IMR-90 (cell line): ENCODE measurements around the gene CAPN7. TPM values are rescaled to one million over a fixed set of nuclear protein-coding genes. Genes with fewer than 3 reads are reported as not detected.

Experiments
- ATAC-seq: fragments of 200-7000 bp; cut with Tn5 transposase; 2 replicates; pipeline ENCODE4 v1.9.1; 2020; ENCODE audit warnings: low read depth, mild to moderate bottlenecking, moderate library complexity
- BruUV-seq: library from RNA; stranded (reverse); fragments of 400-500 nt; replicated peaks from 2 replicates; lab custom pipeline; 2021; lab: Mats Ljungman, UMichigan
- CTCF ChIA-PET: fragments of 300-600 bp; formaldehyde crosslinking; extraction: SDS; loops from one replicate; lab custom pipeline; 2021; ENCODE audit warnings: antibody characterized with exemption; lab: Yijun Ruan, JAX
- POLR2A ChIA-PET: fragments of 300-600 bp; sonication (Branson Sonifier 250); formaldehyde crosslinking; loops from one replicate; lab custom pipeline; 2022; ENCODE audit warnings: antibody characterized with exemption; ENCODE audit not compliant: unreplicated experiment; lab: Charles Lee
- DNase-seq: peaks from one replicate; pipeline ENCODE4 v3.0.0; 2013
- H2AFZ ChIP-seq: replicated peaks from 2 replicates; pipeline ENCODE3; 2013; ENCODE audit warnings: low read length, mild to moderate bottlenecking; ENCODE audit not compliant: poor library complexity
- H2AK5ac ChIP-seq: 2 replicates; pipeline ENCODE4 v1.6.1; 2013; ENCODE audit warnings: low read depth, low read length, inconsistent platforms
- H2AK9ac ChIP-seq: replicated peaks from 2 replicates; pipeline ENCODE3; 2013; ENCODE audit warnings: mild to moderate bottlenecking, low read depth, low read length, moderate library complexity; ENCODE audit not compliant: poor library complexity
- H2BK120ac ChIP-seq: 2 replicates; pipeline ENCODE4 v1.6.1; 2013; ENCODE audit warnings: low read depth, low read length, inconsistent platforms
- H2BK15ac ChIP-seq: 3 replicates; pipeline ENCODE4 v1.6.1; 2013; ENCODE audit warnings: low read depth, low read length, inconsistent platforms
- H2BK20ac ChIP-seq: 2 replicates; pipeline ENCODE4 v1.6.1; 2013; ENCODE audit warnings: low read depth, mild to moderate bottlenecking, inconsistent platforms, low read length, moderate library complexity
- H2BK5ac ChIP-seq: 2 replicates; pipeline ENCODE4 v1.6.1; 2013; ENCODE audit warnings: mild to moderate bottlenecking, low read depth, low read length, inconsistent platforms; ENCODE audit not compliant: poor library complexity, severe bottlenecking
- H3K14ac ChIP-seq: replicated peaks from 2 replicates; pipeline ENCODE4 v1.6.1; 2013; ENCODE audit warnings: low read depth, low read length, inconsistent platforms
- H3K18ac ChIP-seq: 2 replicates; pipeline ENCODE4 v1.6.1; 2013; ENCODE audit warnings: low read depth, low read length, control low read depth
- H3K23ac ChIP-seq: 2 replicates; pipeline ENCODE4 v1.6.1; 2013; ENCODE audit warnings: low read depth, low read length, inconsistent platforms
- H3K27ac ChIP-seq: 2 replicates; pipeline ENCODE4 v1.5.1; 2013; ENCODE audit warnings: mild to moderate bottlenecking, control low read depth, low read length; ENCODE audit not compliant: insufficient read depth
- H3K27me3 ChIP-seq: 2 replicates; pipeline ENCODE4 v1.6.1; 2013; ENCODE audit warnings: low read length; ENCODE audit not compliant: control insufficient read depth, insufficient read depth
- H3K36me3 ChIP-seq: 2 replicates; pipeline ENCODE4 v1.6.1; 2013; ENCODE audit warnings: low read length, mixed read lengths; ENCODE audit not compliant: control insufficient read depth, insufficient read depth
- H3K4ac ChIP-seq: 2 replicates; pipeline ENCODE4 v1.6.1; 2013; ENCODE audit warnings: low read depth, low read length, inconsistent platforms
- H3K4me1 ChIP-seq: 2 replicates; pipeline ENCODE4 v1.6.1; 2013; ENCODE audit warnings: low read length, mixed read lengths; ENCODE audit not compliant: control insufficient read depth, insufficient read depth
- H3K4me2 ChIP-seq: 2 replicates; pipeline ENCODE4 v1.6.1; 2013; ENCODE audit warnings: low read depth, mild to moderate bottlenecking, control low read depth, low read length, moderate library complexity
- H3K4me3 ChIP-seq: 2 replicates; pipeline ENCODE4 v1.5.1; 2013; ENCODE audit warnings: low read depth, mild to moderate bottlenecking, control low read depth, low read length, moderate library complexity; ENCODE audit not compliant: insufficient read depth
- H3K56ac ChIP-seq: 2 replicates; pipeline ENCODE4 v1.6.1; 2013; ENCODE audit warnings: low read length, inconsistent platforms; ENCODE audit not compliant: insufficient read depth; ENCODE audit errors: extremely low read depth
- H3K79me1 ChIP-seq, 2 experiments: 2 replicates each; pipeline ENCODE4 v1.6.1; 2013; ENCODE audit warnings: low read length in 2 of 2, inconsistent platforms in 1 of 2, low read depth in 1 of 2
- H3K9ac ChIP-seq: 2 replicates; pipeline ENCODE4 v1.6.1; 2013; ENCODE audit warnings: low read depth, low read length, control low read depth
- H3K9me1 ChIP-seq: 2 replicates; pipeline ENCODE4 v1.6.1; 2013; ENCODE audit warnings: low read length, inconsistent platforms; ENCODE audit not compliant: insufficient read depth
- H3K9me3 ChIP-seq: 2 replicates; pipeline ENCODE4 v1.6.1; 2013; ENCODE audit warnings: low read length; ENCODE audit not compliant: control insufficient read depth, insufficient read depth
- H4K20me1 ChIP-seq: 2 replicates; pipeline ENCODE4 v1.6.1; 2013; ENCODE audit warnings: low read length, inconsistent platforms; ENCODE audit not compliant: insufficient read depth
- H4K5ac ChIP-seq: 2 replicates; pipeline ENCODE4 v1.6.1; 2013; ENCODE audit warnings: mild to moderate bottlenecking, low read depth, low read length, control low read depth
- H4K8ac ChIP-seq, 2 experiments: 2 replicates each; pipeline ENCODE4 v1.6.1; 2013; ENCODE audit warnings: low read depth in 2 of 2, low read length in 2 of 2, control low read depth in 1 of 2, inconsistent platforms in 1 of 2
- H4K91ac ChIP-seq: 2 replicates; pipeline ENCODE4 v1.6.1; 2013; ENCODE audit warnings: low read depth, low read length, inconsistent platforms; ENCODE audit not compliant: insufficient read depth
- BHLHE40 ChIP-seq: fragments of 150-350 bp; IDR thresholded peaks from 2 replicates; pipeline ENCODE4 v1.6.1; 2016; ENCODE audit warnings: mild to moderate bottlenecking, low read depth, low read length
- CEBPB ChIP-seq: IDR thresholded peaks from 2 replicates; pipeline ENCODE4 v1.6.1; 2012; ENCODE audit warnings: low read depth, low read length, improper control_type of control experiment
- CHD1 ChIP-seq: IDR thresholded peaks from 2 replicates; pipeline ENCODE4 v1.6.1; 2012; ENCODE audit warnings: low read depth, low read length, improper control_type of control experiment
- CTCF ChIP-seq: conservative IDR thresholded peaks from 2 replicates; pipeline ENCODE4 v1.5.1; 2012; ENCODE audit warnings: mild to moderate bottlenecking, low read depth, low read length, improper control_type of control experiment
- ELK1 ChIP-seq: fragments of 150-350 bp; IDR thresholded peaks from 2 replicates; pipeline ENCODE4 v1.6.1; 2016; ENCODE audit warnings: low read depth, mild to moderate bottlenecking, low read length, moderate library complexity, borderline replicate concordance
- FOS ChIP-seq: fragments of 150-350 bp; IDR thresholded peaks from 2 replicates; pipeline ENCODE4 v1.6.1; 2016; ENCODE audit warnings: low read depth, low read length
- MAFK ChIP-seq: IDR thresholded peaks from 2 replicates; pipeline ENCODE4 v1.6.1; 2012; ENCODE audit warnings: low read depth, low read length, improper control_type of control experiment
- MAZ ChIP-seq: IDR thresholded peaks from 2 replicates; pipeline ENCODE4 v1.6.1; 2012; ENCODE audit warnings: low read depth, mild to moderate bottlenecking, low read length, improper control_type of control experiment, moderate library complexity, borderline replicate concordance
- MXI1 ChIP-seq: IDR thresholded peaks from 2 replicates; pipeline ENCODE4 v1.6.1; 2012; ENCODE audit warnings: low read depth, mild to moderate bottlenecking, low read length, moderate library complexity, borderline replicate concordance
- NFE2L2 ChIP-seq: fragments of 150-350 bp; IDR thresholded peaks from 2 replicates; pipeline ENCODE4 v1.6.1; 2016; ENCODE audit warnings: low read depth, mild to moderate bottlenecking, low read length
- POLR2A ChIP-seq: IDR thresholded peaks from 2 replicates; pipeline ENCODE4 v1.6.1; 2012; ENCODE audit warnings: mild to moderate bottlenecking, low read depth, low read length
- RAD21 ChIP-seq: IDR thresholded peaks from 2 replicates; pipeline ENCODE4 v1.6.1; 2012; ENCODE audit warnings: low read length, improper control_type of control experiment
- RCOR1 ChIP-seq: IDR thresholded peaks from 2 replicates; pipeline ENCODE4 v1.6.1; 2012; ENCODE audit warnings: mild to moderate bottlenecking, low read length, improper control_type of control experiment; ENCODE audit not compliant: insufficient replicate concordance
- RFX5 ChIP-seq: IDR thresholded peaks from 2 replicates; pipeline ENCODE4 v1.8.0; 2012; ENCODE audit warnings: low read depth, mild to moderate bottlenecking, low read length, moderate library complexity
- SMC3 ChIP-seq: fragments of 150-350 bp; IDR thresholded peaks from 2 replicates; pipeline ENCODE4 v1.6.1; 2016; ENCODE audit warnings: low read depth, mild to moderate bottlenecking, antibody characterized with exemption, low read length, moderate library complexity
- USF2 ChIP-seq: fragments of 150-350 bp; IDR thresholded peaks from 2 replicates; pipeline ENCODE4 v1.6.1; 2017; ENCODE audit warnings: mild to moderate bottlenecking, antibody characterized with exemption, low read length, low read depth
- WGBS, 2 experiments: methylation state at CpG; one replicate each; pipeline versions ENCODE4 v1.1.5 to v1.1.7; 2013; ENCODE audit warnings: missing lambda C conversion rate in 2 of 2; ENCODE audit not compliant: insufficient read length in 1 of 2; ENCODE audit errors: extremely low coverage in 2 of 2; 5-methylcytosine and 5-hydroxymethylcytosine counted together
- dilution Hi-C: fragments of 300-500 bp; cut with HindIII; formaldehyde crosslinking; loops from one replicate; pipeline ENCODE4 v1.14.3; 2018; ENCODE audit warnings: low sequenced_read_pairs; ENCODE audit not compliant: unreplicated experiment
- in situ Hi-C: fragments of 300-500 bp; cut with MboI; formaldehyde crosslinking; loops from 3 replicates; pipeline ENCODE4 v1.14.3; 2019; ENCODE audit warnings: low sequenced_read_pairs, inconsistent platforms, mixed read lengths
- intact Hi-C: fragments of 100-400 bp; cut with micrococcal nuclease; formaldehyde crosslinking; loops from 2 replicates; pipeline ENCODE4 v1.10.0; 2022
- polyA plus RNA-seq, 3 experiments: library from polyadenylated mRNA; depleted of rRNA; stranded (reverse); fragments of >200 nt; gene quantifications; 2 replicates each; pipeline ENCODE4 v1.2.3, GENCODE V29; 2012; ENCODE audit warnings: low replicate concordance in 1 of 3
- total RNA-seq: library from RNA; depleted of rRNA; stranded (reverse); fragments of >200 nt; gene quantifications from 2 replicates; pipeline ENCODE4 v1.2.3, GENCODE V29; 2012

Gene CAPN7
- total and polyA plus RNA-seq, 2 of the 4 experiments (the other 2 are of a cell fraction): 14.5 to 21.3 TPM

- H3K14ac ChIP-seq: no peak overlapping the region
- TF ChIP-seq CEBPB (no peak), MAZ (no peak), RCOR1 (no peak), BHLHE40 (no peak), MAFK (no peak), USF2 (no peak), SMC3 (no peak), CTCF (no peak), RFX5 (no peak), RAD21 (no peak), CHD1 (no peak), FOS (no peak), ELK1 (no peak), MXI1 (no peak), NFE2L2 (no peak), POLR2A (no peak)
- no peaks in the 10 kb centered on the region for H3K9me3 ChIP-seq
- ATAC-seq: no peak
- no peak overlapping the region for H3K4me2 ChIP-seq
- dilution Hi-C loops (no loop called here), in situ Hi-C loops (loop anchor here (25.0 kb wide), 1 partner anchor 283 kb away; the partner anchor contains the start of gene NR2C2), intact Hi-C loops (loop anchor here (5.0 kb wide), 1 partner anchor 207 kb away; the partner anchor contains the start of genes EAF1 and METTL6)
- peaks cover 7% of the 10 kb centered on the region; the same call in 1 of the 2 replicates for H4K20me1 ChIP-seq
- H3K23ac ChIP-seq: no peak overlapping the region
- no peak overlapping the region for H4K91ac ChIP-seq
- H3K36me3 ChIP-seq: peaks cover 42% of the 10 kb centered on the region
- no peak overlapping the region for H2BK20ac ChIP-seq
- no peak overlapping the region for H3K9ac ChIP-seq
- H2AK5ac ChIP-seq: no peak overlapping the region
- H3K56ac ChIP-seq: no peak overlapping the region
- H3K27ac ChIP-seq: no peak overlapping the region
- no TSS peak for BruUV-seq
- no peak for DNase-seq
- H2BK120ac ChIP-seq: no peak overlapping the region
- no peak overlapping the region for H2AFZ ChIP-seq
- ChIA-PET CTCF (interaction anchor here (0.6 to 2.2 kb wide), 2 partner anchors 17 to 377 kb away, joined by 4 to 6 read pairs; no protein-coding TSS in a partner anchor), POLR2A (no interaction called here)
- no peak overlapping the region for H4K8ac ChIP-seq
- no peak overlapping the region for H3K4me3 ChIP-seq
- H3K4me1 ChIP-seq: no peaks in the 10 kb centered on the region
- no peak overlapping the region for H2BK15ac ChIP-seq
- no peaks in the 10 kb centered on the region; the same call in 1 of the 2 replicates for H3K9me1 ChIP-seq
- no peak overlapping the region for H4K5ac ChIP-seq
- no peak overlapping the region for H2AK9ac ChIP-seq
- peaks cover 18 to 19% of the 10 kb centered on the region in 2 experiments for H3K79me1 ChIP-seq
- no peak overlapping the region for H3K4ac ChIP-seq
- no peaks in the 10 kb centered on the region for H3K27me3 ChIP-seq
- no CpG with 5 or more reads among the region's 8 CpGs for WGBS, 2 experiments
- no peak overlapping the region for H2BK5ac ChIP-seq
- H3K18ac ChIP-seq: no peak overlapping the region
Measured at GRCh38 chr3:15220056-15220455, 14.0 kb downstream of the CAPN7 start.
